Naive B cell (primary cell): ENCODE results near the gene DBNDD1. TPM values are rescaled to one million over a fixed set of nuclear protein-coding genes. Genes with fewer than 3 reads are reported as not detected.

ENCODE experiments used
- ATAC-seq, 2 donors: fragments of 150-1000 bp; cut with Tn5 transposase; 2 replicates each; pipeline ENCODE4 v1.10.0; 2021; ENCODE audit warnings: low read depth in 2 of 2, mild to moderate bottlenecking in 2 of 2, moderate library complexity in 2 of 2
- DNase-seq: peaks from one replicate; pipeline ENCODE4 v3.0.0; 2022
- H3K27ac Mint-ChIP-seq, 6 donors: one replicate each; pipeline ENCODE4 v1.8.0; 2020 to 2022; ENCODE audit warnings: mild to moderate bottlenecking in 6 of 6, mixed read lengths in 6 of 6, moderate library complexity in 5 of 6, inconsistent platforms in 2 of 6
- H3K27me3 Mint-ChIP-seq, 3 donors: one replicate each; pipeline ENCODE4 v1.8.0; 2021 to 2022; ENCODE audit warnings: mixed read lengths in 3 of 3, mild to moderate bottlenecking in 1 of 3
- H3K36me3 Mint-ChIP-seq, 2 donors: one replicate each; pipeline ENCODE4 v1.8.0; 2020 to 2022; ENCODE audit warnings: mixed read lengths in 2 of 2, inconsistent platforms in 1 of 2, mild to moderate bottlenecking in 1 of 2
- H3K4me1 Mint-ChIP-seq, 3 donors: one replicate each; pipeline ENCODE4 v1.8.0; 2020 to 2022; ENCODE audit warnings: mixed read lengths in 3 of 3, inconsistent platforms in 1 of 3, mild to moderate bottlenecking in 1 of 3, moderate library complexity in 1 of 3
- H3K4me3 Mint-ChIP-seq, 8 donors: one replicate each; pipeline ENCODE4 v1.8.0; 2020 to 2022; ENCODE audit warnings: mild to moderate bottlenecking in 8 of 8, mixed read lengths in 8 of 8, moderate library complexity in 8 of 8, inconsistent platforms in 2 of 8
- H3K9me3 Mint-ChIP-seq, 7 donors: one replicate each; pipeline ENCODE4 v1.8.0; 2020 to 2022; ENCODE audit warnings: mixed read lengths in 7 of 7, mild to moderate bottlenecking in 5 of 7, inconsistent platforms in 2 of 7, moderate library complexity in 1 of 7
- polyA plus RNA-seq, 6 donors: library from polyadenylated mRNA; unstranded; fragments of 300-500 nt; fragmentation: Illumina TruSeq; gene quantifications; one replicate each; pipeline ENCODE4 v1.2.3, GENCODE V29; 2021; ENCODE audit warnings: low read depth in 6 of 6

The DBNDD1 gene
- polyA plus RNA-seq, 6 donors from 2014 or later = 48.9 to 149 (median 68.5) TPM

- H3K27me3 Mint-ChIP-seq = peaks cover 13 to 34% (median 16%) of the 10 kb centered on the region in 3 donors
- H3K27ac Mint-ChIP-seq = peak overlapping the region in 2 of 6 donors; percentile 59 to 60
- DNase-seq = no peak
- H3K36me3 Mint-ChIP-seq = peaks cover 0 to 5% of the 10 kb centered on the region in 2 donors
- ATAC-seq = peak in 1 of 2 donors; percentile 32
- H3K9me3 Mint-ChIP-seq = no peaks in the 10 kb centered on the region
- H3K4me3 Mint-ChIP-seq = peak overlapping the region; percentile 3 to 79 (median 66)
- H3K4me1 Mint-ChIP-seq = peaks cover 5 to 7% (median 7%) of the 10 kb centered on the region in 3 donors
These were observed 27.1 kb upstream of the DBNDD1 start for GRCh38 chr16:90046122-90046970.

GRCh38 chr16:90044111-90044551 lies 24.9 kb upstream of the DBNDD1 start:
- peaks cover 0 to 5% of the 10 kb centered on the region in 2 donors for H3K36me3 Mint-ChIP-seq

GRCh38 chr16:90043526-90043925 lies 24.3 kb upstream of the DBNDD1 start:
- H3K4me3 Mint-ChIP-seq = no peak overlapping the region
- no peak overlapping the region for H3K27ac Mint-ChIP-seq
- peaks cover 5 to 7% (median 5%) of the 10 kb centered on the region in 3 donors for H3K4me1 Mint-ChIP-seq
- H3K36me3 Mint-ChIP-seq = peaks cover 0 to 5% of the 10 kb centered on the region in 2 donors
- DNase-seq (no peak), ATAC-seq (no peak)
- no peaks in the 10 kb centered on the region for H3K9me3 Mint-ChIP-seq
- H3K27me3 Mint-ChIP-seq = peaks cover 10 to 33% (median 13%) of the 10 kb centered on the region in 3 donors

More at GRCh38 chr16:90044111-90044551, 24.9 kb upstream of the DBNDD1 start:
- peak overlapping the region in 1 of 6 donors; percentile 47 for H3K27ac Mint-ChIP-seq
- H3K27me3 Mint-ChIP-seq = peaks cover 13 to 34% (median 14%) of the 10 kb centered on the region in 3 donors
- H3K9me3 Mint-ChIP-seq = no peaks in the 10 kb centered on the region
- no peak overlapping the region for H3K4me3 Mint-ChIP-seq
- no peak for ATAC-seq
- H3K4me1 Mint-ChIP-seq = peaks cover 5 to 7% (median 7%) of the 10 kb centered on the region in 3 donors
- no peak for DNase-seq

DNA sequence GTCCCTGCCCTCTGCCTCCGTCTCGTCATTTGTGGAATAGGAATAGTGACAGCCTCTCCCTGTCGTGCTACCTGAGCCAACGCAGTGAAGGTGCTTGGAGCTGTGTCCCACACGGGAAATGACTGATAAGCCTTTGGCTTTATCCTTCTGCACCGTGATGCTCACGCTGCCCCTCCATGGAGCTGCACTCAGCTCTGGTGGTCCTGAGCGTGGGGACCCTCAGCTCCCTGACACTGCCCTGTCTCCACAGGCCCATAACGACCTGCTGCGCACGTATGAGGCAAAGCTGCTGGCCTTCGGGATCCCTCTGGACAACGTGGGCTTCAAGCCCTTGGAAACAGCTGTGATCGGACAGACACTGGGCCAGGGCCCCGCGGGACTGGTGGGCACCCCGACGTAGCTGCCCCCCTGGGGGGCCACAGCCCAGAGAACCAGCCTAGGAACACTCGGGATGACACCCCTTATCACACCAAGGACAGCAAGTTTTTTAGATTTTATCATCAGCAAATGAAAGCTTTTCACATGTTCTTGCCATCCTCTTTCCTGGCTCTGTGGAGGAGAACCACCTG lies 23.8 kb upstream of the DBNDD1 start:
- ATAC-seq (no peak), DNase-seq (no peak)
- Mint-ChIP-seq H3K27me3 (peaks cover 5 to 28% (median 13%) of the 10 kb centered on the region in 3 donors), H3K4me1 (peaks cover 4 to 7% (median 5%) of the 10 kb centered on the region in 3 donors), H3K9me3 (no peaks in the 10 kb centered on the region), H3K27ac (no peak overlapping the region), H3K36me3 (peaks cover 0 to 5% of the 10 kb centered on the region in 2 donors), H3K4me3 (no peak overlapping the region)

- Mint-ChIP-seq H3K27ac (peak overlapping the region in 1 of 6 donors; percentile 37), H3K9me3 (no peaks in the 10 kb centered on the region), H3K36me3 (peaks cover 2 to 8% of the 10 kb centered on the region in 2 donors), H3K4me1 (peaks cover 4 to 7% (median 5%) of the 10 kb centered on the region in 3 donors), H3K27me3 (peaks cover 5 to 26% (median 13%) of the 10 kb centered on the region in 3 donors), H3K4me3 (no peak overlapping the region)
- ATAC-seq = no peak
- no peak for DNase-seq
These were observed 22.7 kb upstream of the DBNDD1 start for GRCh38 chr16:90041896-90042473.

DNA sequence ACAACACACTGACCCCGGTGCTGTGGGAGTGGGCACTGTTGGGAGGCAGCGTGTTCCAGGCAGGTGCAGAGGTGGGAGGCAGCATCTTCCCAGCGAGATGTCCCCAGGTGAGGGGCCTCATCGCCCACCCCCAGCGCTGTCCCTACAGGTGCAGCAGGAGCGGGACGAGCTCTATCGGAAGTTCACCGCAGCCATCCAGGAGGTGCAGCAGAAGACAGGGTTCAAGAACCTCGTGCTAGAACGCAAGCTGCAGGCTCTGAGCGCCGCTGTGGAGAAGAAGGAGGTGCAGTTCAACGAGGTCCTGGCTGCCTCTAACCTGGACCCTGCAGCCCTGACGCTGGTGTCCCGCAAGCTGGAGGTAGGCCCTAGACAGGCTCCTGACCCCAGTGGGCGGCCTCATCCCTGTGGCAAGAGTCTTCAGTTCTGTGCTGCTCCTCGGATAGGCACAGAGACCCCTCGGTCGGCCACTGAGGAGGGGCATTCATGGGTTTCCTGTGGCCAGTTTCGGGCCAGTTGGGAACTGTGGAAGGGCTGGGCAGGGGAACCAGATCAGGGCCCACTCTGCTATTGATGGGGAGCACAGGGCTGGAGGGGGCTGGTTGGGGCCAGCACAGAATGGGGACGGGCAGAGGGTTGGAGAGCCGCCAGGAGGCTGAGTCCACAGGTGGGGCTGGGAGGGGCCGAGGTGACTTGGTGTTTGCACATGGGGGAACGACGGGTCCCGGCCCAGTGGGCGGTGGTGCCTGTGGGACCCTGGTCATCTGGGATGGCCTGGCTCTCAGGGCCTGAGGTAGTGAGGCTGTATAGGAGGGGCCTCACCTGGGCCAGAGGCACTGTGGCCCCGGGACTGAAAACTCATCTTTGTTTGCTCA lies 21.1 kb upstream of the DBNDD1 start:
- ATAC-seq (no peak), DNase-seq (no peak)
- Mint-ChIP-seq H3K36me3 (peaks cover 11 to 17% of the 10 kb centered on the region in 2 donors), H3K4me3 (no peak overlapping the region), H3K27ac (no peak overlapping the region), H3K9me3 (no peaks in the 10 kb centered on the region), H3K4me1 (no peaks in the 10 kb centered on the region), H3K27me3 (peaks cover 0 to 10% (median 0%) of the 10 kb centered on the region in 3 donors)

DNA sequence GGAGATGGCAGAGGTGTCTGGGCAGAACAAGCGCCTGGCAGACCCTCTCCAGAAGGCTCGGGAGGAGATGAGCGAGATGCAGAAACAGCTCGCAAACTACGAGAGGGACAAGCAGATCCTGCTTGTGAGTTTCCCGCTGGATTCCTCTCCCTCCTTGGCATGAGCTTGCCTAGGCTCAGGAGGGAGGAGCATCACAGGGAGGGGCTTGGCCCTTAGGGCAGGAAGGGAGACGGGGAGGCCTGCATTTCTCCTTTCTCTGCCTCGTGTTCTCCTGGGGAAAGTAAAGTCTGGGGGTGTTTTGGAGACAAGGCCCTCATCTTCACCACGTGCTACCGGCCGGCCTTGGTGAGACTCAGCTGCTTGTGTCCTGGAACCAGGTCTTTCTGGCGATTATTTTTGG lies 18.0 kb upstream of the DBNDD1 start:
- H3K4me3 Mint-ChIP-seq = no peak overlapping the region
- H3K27me3 Mint-ChIP-seq = no peaks in the 10 kb centered on the region
- peaks cover 18 to 28% of the 10 kb centered on the region in 2 donors for H3K36me3 Mint-ChIP-seq
- ATAC-seq (no peak), DNase-seq (no peak)
- H3K9me3 Mint-ChIP-seq = no peaks in the 10 kb centered on the region
- H3K27ac Mint-ChIP-seq = no peak overlapping the region
- no peaks in the 10 kb centered on the region for H3K4me1 Mint-ChIP-seq

- H3K27ac Mint-ChIP-seq = no peak overlapping the region
- no peak overlapping the region for H3K4me3 Mint-ChIP-seq
- ATAC-seq (no peak), DNase-seq (no peak)
- peaks cover 0 to 6% (median 0%) of the 10 kb centered on the region in 7 donors for H3K9me3 Mint-ChIP-seq
- H3K36me3 Mint-ChIP-seq = peaks cover 23 to 38% of the 10 kb centered on the region in 2 donors
- H3K27me3 Mint-ChIP-seq = no peaks in the 10 kb centered on the region
- peaks cover 0 to 6% (median 0%) of the 10 kb centered on the region in 3 donors for H3K4me1 Mint-ChIP-seq
These were observed 16.6 kb upstream of the DBNDD1 start for GRCh38 chr16:90035902-90036301.

DNA sequence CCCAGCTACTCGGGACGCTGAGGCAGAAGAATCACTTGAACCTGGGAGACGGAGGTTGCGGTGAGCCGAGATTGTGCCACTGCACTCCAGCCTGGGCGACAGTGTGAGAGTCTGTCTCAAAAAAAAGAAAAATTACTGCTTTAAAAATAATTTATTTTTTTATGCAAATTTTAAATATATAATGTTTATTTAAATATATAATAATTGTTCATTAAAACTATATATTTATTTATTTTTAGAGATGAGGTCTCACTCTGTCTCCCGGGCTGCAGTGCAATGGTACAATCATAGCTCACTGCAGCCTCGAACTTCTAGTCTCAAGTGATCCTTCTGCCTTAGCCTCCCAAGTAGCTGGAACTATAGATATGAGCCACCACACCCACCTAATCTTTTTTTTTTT lies 15.2 kb upstream of the DBNDD1 start:
- Mint-ChIP-seq H3K4me3 (no peak overlapping the region), H3K9me3 (peaks cover 0 to 6% (median 0%) of the 10 kb centered on the region in 7 donors), H3K27me3 (no peaks in the 10 kb centered on the region), H3K4me1 (peaks cover 0 to 6% (median 0%) of the 10 kb centered on the region in 3 donors), H3K27ac (no peak overlapping the region), H3K36me3 (peaks cover 23 to 38% of the 10 kb centered on the region in 2 donors)
- ATAC-seq (no peak), DNase-seq (no peak)

DNA sequence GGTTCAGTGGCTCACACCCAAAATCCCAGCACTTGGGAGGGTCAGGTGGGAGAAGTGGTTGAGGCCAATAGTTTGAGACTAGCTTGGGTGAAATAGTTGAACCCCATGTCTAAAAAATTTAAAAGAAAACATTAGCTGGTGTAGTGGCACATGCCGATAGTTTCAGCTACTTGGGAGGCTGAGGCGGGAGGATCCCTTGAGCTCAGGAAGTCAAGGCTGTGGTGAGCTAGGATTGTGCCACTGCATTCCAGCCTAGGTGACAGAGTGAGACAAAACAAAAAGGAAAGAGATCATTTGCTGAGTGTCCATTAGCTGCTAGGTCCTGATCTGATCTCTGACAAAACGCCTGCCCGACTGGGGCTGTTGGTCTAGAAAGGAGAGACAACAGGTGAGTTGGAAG lies 14.1 kb upstream of the DBNDD1 start:
- peaks cover 23 to 38% of the 10 kb centered on the region in 2 donors for H3K36me3 Mint-ChIP-seq
- no peak overlapping the region for H3K27ac Mint-ChIP-seq
- no peak overlapping the region for H3K4me3 Mint-ChIP-seq
- H3K9me3 Mint-ChIP-seq = peaks cover 0 to 6% (median 0%) of the 10 kb centered on the region in 7 donors
- no peaks in the 10 kb centered on the region for H3K27me3 Mint-ChIP-seq
- ATAC-seq = no peak
- H3K4me1 Mint-ChIP-seq = peaks cover 0 to 6% (median 0%) of the 10 kb centered on the region in 3 donors
- no peak for DNase-seq

DNA sequence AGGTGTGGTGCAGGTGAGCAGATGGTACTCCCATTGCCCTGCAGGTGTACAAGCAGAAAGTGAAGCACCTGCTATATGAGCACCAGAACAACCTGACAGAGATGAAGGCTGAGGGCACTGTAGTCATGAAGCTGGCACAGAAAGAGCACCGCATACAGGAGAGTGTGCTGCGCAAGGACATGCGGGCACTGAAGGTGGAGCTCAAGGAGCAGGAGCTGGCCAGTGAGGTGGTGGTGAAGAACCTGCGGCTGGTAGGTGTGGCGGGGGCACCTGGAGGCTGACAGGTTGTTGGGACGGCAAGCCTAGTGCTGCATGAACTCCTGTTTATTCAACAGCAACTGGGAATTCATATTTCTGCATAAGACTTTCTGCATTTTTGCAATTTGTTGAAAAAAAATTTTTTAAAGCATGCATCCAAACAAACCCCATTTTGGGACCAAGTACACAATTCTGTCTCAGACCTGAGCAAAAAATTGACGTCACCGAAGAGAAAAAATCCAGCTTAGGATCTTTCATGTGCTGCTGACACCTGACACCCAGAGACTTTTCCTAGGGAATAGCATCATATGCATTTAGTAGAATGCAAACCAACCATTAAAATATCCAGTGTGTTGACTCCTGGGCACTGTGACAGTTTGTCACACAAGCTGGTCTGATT lies 13.5 kb upstream of the DBNDD1 start:
- ATAC-seq = no peak
- peaks cover 0 to 6% (median 0%) of the 10 kb centered on the region in 7 donors for H3K9me3 Mint-ChIP-seq

DNA sequence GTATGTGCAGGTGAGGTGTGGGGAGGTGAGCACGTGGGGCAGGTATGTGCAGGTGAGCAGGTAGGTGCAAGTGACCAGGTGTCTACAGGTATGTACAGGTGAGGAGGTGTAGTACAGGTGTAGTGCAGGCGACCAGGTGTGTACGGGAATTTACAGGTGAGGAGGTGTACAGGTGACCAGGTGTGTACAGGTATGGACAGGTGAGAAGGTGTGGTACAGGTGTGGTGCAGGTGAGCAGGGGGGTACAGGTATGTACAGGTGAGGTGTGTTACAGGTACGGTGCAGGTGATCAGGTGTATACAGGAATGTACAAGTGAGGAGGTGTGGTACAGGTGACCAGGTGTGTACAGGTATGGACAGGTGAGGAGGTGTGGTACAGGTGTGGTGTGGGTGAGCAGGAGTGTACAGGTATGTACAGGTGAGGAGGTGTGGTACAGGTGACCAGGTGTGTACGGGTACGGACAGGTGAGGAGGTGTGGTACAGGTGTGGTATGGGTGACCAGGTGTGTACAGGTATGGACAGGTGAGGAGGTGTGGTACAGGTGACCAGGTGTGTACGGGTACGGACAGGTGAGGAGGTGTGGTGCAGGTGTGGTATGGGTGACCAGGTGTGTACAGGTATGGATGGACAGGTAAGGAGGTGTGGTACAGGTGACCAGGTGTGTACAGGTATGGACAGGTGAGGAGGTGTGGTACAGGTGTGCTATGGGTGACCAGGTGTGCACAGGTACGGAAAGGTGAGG lies 12.8 kb upstream of the DBNDD1 start:
- Mint-ChIP-seq H3K4me1 (peaks cover 0 to 6% (median 0%) of the 10 kb centered on the region in 3 donors), H3K36me3 (peaks cover 22 to 36% of the 10 kb centered on the region in 2 donors), H3K9me3 (peaks cover 0 to 6% (median 0%) of the 10 kb centered on the region in 7 donors), H3K27ac (peak overlapping the region in 1 of 6 donors; percentile 84), H3K27me3 (no peaks in the 10 kb centered on the region), H3K4me3 (no peak overlapping the region)
- DNase-seq (no peak), ATAC-seq (no peak)

More for the DNA sequence above, 13.5 kb upstream of the DBNDD1 start:
- no peak for DNase-seq
- Mint-ChIP-seq H3K27ac (no peak overlapping the region), H3K36me3 (peaks cover 23 to 38% of the 10 kb centered on the region in 2 donors), H3K27me3 (no peaks in the 10 kb centered on the region), H3K4me3 (no peak overlapping the region), H3K4me1 (peaks cover 0 to 6% (median 0%) of the 10 kb centered on the region in 3 donors)
